ENCODE results near the gene SHLD2. TPM values are rescaled to one million over a fixed set of nuclear protein-coding genes. Genes with fewer than 3 reads are reported as not detected.

SHLD2 gene
- total and polyA plus RNA-seq, 2 of the 13 experiments (the other 11 are each of a cell fraction or from before 2014, with no cell fraction given) = 25.7 to 53.7 TPM

DNA sequence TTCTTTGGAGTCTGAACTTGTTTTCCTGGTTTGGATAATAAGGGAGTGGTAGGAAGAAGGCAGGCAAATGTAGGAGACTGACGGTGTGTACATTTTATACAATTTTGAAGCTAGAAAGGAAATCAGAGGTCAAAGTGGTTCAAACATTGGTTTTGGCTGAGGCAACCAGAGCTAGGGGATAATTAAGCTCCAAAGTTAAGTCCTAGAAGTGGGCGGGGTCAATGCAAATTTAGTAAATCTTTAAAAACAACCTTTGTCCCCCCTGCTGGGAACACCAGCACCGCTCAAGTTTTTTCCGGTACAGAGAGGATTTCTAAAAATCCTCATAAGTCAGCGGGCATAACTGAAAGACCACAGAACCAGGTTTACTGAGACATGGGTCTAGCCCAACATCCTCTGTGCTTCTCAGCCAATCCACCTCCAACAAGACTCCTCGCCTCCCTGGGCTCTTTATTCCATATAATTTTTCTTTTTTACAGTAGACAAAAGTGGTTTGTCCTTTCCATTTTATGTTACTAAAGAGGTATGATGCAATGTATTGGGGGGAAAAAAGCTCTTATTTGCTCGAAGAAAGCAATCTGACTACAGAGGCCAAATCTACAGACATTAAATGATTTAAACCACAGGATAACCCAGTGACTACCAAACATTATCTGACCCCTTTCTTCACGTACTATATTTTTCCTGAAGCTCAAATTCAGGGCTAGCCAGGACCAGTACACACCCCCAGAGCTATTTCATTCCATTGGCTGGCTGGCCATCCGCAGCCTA, 2.0 kb upstream of the SHLD2 start (continued):
- TF ChIP-seq, protein P1, sequence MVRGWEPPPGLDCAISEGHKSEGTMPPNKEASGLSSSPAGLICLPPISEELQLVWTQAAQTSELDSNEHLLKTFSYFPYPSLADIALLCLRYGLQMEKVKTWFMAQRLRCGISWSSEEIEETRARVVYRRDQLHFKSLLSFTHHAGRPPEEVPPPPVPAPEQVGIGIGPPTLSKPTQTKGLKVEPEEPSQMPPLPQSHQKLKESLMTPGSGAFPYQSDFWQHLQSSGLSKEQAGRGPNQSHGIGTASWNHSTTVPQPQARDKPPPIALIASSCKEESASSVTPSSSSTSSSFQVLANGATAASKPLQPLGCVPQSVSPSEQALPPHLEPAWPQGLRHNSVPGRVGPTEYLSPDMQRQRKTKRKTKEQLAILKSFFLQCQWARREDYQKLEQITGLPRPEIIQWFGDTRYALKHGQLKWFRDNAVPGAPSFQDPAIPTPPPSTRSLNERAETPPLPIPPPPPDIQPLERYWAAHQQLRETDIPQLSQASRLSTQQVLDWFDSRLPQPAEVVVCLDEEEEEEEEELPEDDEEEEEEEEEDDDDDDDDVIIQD (CRISPR knock-in tag; IDR thresholded peaks at IDR 0.05; ENCODE audit: low read depth) = peak; percentile 41; the same call in 1 of the 2 replicates
- TF ChIP-seq SRSF4 (IDR thresholded peaks at IDR 0.05; ENCODE audit: low read depth, low read length, poor library complexity, severe bottlenecking) (no peak), NFATC3 (CRISPR knock-in tag; IDR thresholded peaks at IDR 0.05) (no peak), ETV5 (CRISPR knock-in tag; IDR thresholded peaks at IDR 0.05; ENCODE audit: borderline replicate concordance) (peak; percentile 28; the same call in 1 of the 2 replicates), MTERF4 (CRISPR knock-in tag; IDR thresholded peaks at IDR 0.05) (no peak), TCF12 (IDR thresholded peaks at IDR 0.05) (no peak), TCF12 (CRISPR knock-in tag; IDR thresholded peaks at IDR 0.05) (no peak), CREM (IDR thresholded peaks at IDR 0.05) (peak; percentile 72), CREM (CRISPR knock-in tag; IDR thresholded peaks at IDR 0.05) (no peak), ZNF296 (CRISPR knock-in tag; conservative IDR thresholded peaks at IDR 0.05) (no peak), E2F1 (CRISPR knock-in tag; IDR thresholded peaks at IDR 0.05) (no peak), IRF2 (CRISPR knock-in tag; IDR thresholded peaks at IDR 0.05) (peak; percentile 33; the same call in 1 of the 2 replicates), SATB2 (CRISPR knock-in tag; IDR thresholded peaks at IDR 0.05) (no peak), TEAD3 (CRISPR knock-in tag; optimal IDR thresholded peaks at IDR 0.05; ENCODE audit: borderline replicate concordance) (peak; percentile 5), GABPB1 (CRISPR knock-in tag; IDR thresholded peaks at IDR 0.05) (no peak; the same call in 1 of the 2 replicates), JDP2 (CRISPR knock-in tag; IDR thresholded peaks at IDR 0.05; ENCODE audit: borderline replicate concordance) (no peak), KDM4B (CRISPR knock-in tag; IDR thresholded peaks at IDR 0.05) (no peak), JUN (CRISPR knock-in tag; IDR thresholded peaks at IDR 0.05) (no peak), ZNF619 (CRISPR knock-in tag; IDR thresholded peaks at IDR 0.05) (no peak), ZNF75D (CRISPR knock-in tag; IDR thresholded peaks at IDR 0.05; ENCODE audit: borderline replicate concordance) (no peak), SUZ12 (IDR thresholded peaks at IDR 0.05; ENCODE audit: low read depth, low read length) (no peak), ZNF317 (CRISPR knock-in tag; IDR thresholded peaks at IDR 0.05) (no peak), NR2F2 (IDR thresholded peaks at IDR 0.05; ENCODE audit: borderline replicate concordance, low read depth) (peak; percentile 23; the same call in 1 of the 2 replicates), ZNF792 (CRISPR knock-in tag; IDR thresholded peaks at IDR 0.05) (no peak; the same call in 1 of the 2 replicates), RELA (CRISPR knock-in tag; IDR thresholded peaks at IDR 0.05) (no peak), PRDM4 (CRISPR knock-in tag; IDR thresholded peaks at IDR 0.05; ENCODE audit: borderline replicate concordance) (no peak)
